Adipose tissue (tissue), 3 donors: ENCODE measurements around the gene YIPF2. TPM values are rescaled to one million over a fixed set of nuclear protein-coding genes. Genes with fewer than 3 reads are reported as not detected.

Source experiments
- H3K27ac ChIP-seq: one replicate; pipeline ENCODE4 v1.5.1; 2013; ENCODE audit warnings: low read depth, low read length
- WGBS, 3 donors: extraction: QIAGEN DNeasy Blood & Tissue Kit; methylation state at CpG; one replicate each; pipeline ENCODE4 v1.1.7; 2013; 5-methylcytosine and 5-hydroxymethylcytosine counted together
- polyA plus RNA-seq, 3 donors: library from polyadenylated mRNA; stranded (reverse); fragments of 200-250 nt; gene quantifications; one replicate each; pipeline ENCODE4 v1.2.3, GENCODE V29; 2013
- donor health status: healthy with polysubstance abuse.
- donor health status: Bipolar disorder and iron deficiency.
- donor health status: healthy.

YIPF2 gene
- polyA plus RNA-seq, 3 donors = 33.6 to 49.9 (median 39.6) TPM

DNA sequence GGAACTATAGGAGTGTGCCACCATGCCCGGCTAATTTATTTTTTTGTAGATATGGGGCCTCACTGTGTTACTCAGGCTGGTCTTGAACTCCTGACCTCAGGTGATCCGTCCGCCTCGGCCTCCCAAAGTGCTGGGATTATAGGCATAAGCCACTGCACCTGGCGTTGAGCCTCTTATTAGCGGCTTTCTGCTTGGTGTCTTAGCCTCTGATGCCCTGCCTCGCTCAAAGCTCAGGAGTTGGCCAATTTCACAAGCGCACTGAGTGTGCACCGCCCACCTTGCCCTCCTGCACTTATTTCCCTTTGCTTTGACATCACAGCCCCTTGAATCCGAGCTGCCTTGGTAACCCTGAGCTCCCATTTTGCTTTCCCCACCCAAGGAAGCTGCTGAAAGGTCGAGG, 10.1 kb downstream of the YIPF2 start:
- WGBS, 3 donors = 92 to 93% (median 93%) methylated on average over 11 of the region's 11 CpGs
- no peak overlapping the region for H3K27ac ChIP-seq

DNA sequence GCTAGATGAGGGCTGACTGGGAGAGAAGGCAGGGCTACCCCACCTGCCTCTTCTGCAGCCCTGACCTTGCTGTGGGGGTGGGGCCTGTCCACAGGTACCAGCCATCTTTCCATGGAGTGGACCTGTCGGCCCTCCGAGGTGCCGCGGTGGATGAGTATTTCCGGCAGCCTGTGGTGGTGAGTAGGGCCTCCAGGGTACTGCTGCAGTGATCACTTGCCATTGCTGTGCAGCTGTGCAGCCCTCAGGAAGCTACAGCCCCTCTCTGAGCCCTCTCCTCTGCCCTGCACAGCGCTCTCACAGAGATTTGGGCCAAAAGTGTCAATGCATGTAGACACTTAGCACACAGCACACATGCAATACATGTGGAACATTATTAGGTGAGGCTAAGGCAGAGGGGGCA, 11.8 kb downstream of the YIPF2 start:
- 95 to 100% (median 96%) methylated on average over 6 of the region's 6 CpGs for WGBS, 3 donors
- H3K27ac ChIP-seq = no peak overlapping the region

DNA sequence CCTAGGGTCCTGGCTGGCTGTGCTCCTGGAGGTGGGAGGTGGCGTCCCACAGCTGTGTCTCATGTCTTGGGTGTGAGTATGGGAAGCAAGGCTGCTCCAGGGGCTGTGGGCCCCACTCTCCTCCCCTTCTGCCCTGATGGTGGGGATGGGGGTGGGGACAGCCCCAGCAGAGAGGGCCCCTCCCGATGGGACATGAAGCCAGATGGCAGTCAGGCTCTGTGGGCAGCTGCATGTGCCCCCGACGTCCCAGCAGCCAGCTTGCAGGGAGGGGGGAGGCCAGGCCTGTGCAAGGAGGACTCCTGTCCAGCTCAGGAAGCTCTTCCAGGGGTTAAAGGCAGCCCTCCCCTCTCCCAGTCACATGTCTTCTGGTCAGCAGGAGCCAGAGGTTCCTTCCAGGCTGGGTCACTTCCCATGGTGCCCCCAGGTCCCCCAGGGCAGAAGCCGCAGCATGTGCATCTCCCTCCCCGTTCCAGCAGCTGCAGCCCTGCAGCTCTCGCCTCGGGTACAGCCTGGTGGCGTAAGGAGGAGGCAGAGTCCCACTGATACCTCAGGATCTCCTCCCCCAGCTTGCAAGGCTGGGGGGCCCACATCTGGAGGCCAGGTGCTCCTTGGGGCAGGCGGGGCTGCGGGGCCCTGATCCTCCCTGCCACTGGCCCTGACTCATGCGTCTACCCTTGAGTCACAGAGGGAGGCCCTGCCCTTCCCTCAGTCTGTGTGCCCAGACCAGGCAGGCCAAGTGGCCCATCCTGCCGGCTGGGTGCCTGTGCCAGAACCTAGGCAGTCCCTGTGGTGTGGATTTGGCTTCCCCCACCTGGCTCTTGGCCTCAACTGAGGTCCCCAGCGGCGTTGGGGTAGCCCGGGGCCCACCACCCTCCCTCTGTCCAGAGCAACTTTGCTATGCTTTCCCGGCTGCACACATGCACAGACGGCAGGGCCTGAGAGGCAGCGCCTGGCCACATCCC, 13.0 kb downstream of the YIPF2 start:
- 68 to 90% (median 75%) methylated on average over 18 to 19 of the region's 19 CpGs for WGBS, 3 donors
- no peak overlapping the region for H3K27ac ChIP-seq

DNA sequence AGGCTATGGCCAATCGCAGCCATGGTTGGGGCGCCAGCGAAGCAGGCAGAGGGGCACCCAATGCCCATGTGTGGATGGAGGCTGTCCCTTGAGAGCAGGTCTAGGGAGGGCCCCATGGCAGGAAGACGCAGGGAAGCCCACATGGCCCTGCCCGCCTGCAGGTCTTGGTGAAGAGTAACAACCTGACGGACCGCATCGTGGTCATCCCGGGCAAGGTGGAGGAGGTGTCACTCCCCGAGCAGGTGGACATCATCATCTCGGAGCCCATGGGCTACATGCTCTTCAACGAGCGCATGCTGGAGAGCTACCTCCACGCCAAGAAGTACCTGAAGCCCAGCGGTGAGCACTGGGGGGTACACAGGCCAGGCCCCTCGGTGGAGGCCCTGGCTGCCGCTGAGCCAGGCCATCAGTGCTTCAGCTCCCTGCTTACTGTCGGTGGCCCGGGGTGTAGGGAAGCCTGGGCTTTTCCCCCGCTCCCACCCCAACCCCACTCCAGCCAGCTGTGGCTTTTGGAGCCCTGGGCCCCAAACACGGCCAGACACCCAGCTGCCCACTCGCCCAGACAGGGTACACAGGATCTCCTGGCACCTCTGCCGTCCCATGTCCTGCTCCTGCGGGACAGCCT, 14.6 kb downstream of the YIPF2 start:
- H3K27ac ChIP-seq = no peak overlapping the region
- WGBS, 3 donors = 95% methylated on average over 23 to 24 of the region's 24 CpGs

DNA sequence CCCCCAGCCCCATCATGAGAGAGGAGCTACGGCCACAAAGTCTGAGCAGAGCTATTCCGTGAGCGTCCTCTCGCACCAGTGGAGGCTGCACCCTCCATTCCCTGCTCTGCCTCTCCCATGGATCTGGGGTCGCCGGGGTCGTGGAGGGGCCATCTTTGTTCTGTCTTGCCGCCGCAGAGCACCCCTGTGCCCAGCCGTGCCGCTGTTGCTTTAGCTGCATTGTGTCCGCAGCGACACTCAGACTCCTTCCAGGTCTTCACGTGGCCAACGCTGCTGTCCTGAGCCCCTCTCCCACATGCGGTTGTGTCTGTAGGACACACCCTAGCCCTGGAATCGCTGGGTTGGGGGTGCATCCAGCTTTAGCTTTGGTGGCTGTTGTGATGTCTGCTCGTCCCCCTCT, 15.8 kb downstream of the YIPF2 start:
- 93 to 97% (median 94%) methylated on average over 18 of the region's 18 CpGs for WGBS, 3 donors
- no peak overlapping the region for H3K27ac ChIP-seq

DNA sequence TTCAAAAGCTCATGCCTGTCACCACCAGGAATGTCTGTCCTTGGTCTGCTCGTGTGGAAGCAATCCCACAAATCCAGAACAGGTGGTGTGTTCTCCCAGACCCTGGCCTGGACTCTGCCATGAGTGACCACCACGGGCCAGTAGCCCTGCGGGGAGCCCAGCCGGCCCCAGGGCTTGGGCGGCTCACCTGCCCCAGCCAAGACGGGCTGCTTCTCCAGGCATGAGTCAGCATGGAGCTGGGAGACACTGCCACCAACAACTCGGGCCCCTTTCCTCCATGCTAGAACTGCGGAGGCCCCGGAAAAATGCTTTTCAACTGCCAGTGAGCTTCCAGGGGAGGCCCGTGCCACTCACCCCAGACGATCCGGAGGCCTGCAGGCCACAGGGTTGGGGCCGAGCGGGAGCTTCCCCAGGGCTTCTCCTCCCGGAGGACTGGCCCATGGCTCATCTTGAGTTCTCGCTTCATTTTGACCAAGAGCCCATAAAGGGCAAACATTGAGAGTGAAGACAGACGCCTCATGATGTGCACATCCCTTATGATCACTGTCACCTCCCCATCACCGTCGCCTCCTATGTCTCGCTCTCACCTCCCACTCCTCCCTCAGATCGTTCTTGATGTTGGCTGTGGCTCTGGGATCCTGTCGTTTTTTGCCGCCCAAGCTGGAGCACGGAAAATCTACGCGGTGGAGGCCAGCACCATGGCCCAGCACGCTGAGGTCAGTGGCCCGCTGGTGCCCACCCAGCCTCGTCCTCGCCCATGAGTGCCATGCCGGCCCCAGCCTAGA, 16.7 kb downstream of the YIPF2 start:
- WGBS, 3 donors = 89 to 92% (median 89%) methylated on average over 31 of the region's 31 CpGs
- H3K27ac ChIP-seq = no peak overlapping the region

DNA sequence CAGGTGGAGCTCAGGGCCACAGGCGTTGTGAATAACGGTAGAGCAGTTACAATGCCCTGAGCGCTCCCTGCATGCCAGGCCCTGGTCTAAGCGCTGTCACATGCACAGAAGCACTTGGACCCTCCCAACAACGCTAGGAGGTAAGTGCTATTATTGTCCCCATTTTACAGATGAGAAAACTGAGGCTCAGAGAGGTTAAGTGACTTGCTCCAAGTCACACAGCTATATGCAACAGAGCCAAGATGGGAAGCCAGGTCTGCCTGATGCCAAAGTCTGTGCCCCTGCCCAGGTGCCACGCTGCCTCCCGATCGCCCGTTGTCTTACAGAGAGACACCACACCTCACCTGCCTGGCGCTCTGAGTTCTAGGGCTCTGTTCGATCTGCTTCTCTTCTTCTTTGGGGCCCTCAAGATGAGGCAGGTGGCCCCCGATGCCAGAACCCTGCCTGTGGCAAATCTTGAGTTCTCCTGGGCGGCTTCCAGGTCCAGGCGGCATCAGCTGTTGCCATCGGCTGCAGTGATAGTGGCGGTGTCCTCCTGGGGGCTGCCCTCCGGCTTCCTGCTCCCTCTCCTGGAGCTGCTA, 20.0 kb downstream of the YIPF2 start:
- no peak overlapping the region for H3K27ac ChIP-seq
- WGBS, 3 donors = 95% methylated on average over 17 of the region's 17 CpGs

DNA sequence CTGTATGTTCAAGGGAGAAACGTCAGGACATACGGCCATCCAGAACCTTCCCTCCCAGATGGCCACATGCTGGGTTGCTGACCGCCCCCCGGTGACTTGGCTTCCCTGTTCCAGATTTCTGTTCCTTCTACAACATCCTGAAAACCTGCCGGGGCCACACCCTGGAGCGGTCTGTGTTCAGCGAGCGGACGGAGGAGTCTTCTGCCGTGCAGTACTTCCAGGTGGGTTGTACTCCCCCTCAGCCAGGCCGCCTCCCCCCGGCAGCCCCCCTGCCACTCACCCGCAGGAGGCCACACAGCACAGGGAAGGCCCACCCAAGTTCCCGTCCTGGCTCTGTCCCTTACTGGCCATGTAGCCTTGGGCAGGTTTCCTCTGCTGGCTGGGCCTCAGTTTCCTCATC, 20.5 kb downstream of the YIPF2 start:
- WGBS, 3 donors = 87 to 96% (median 90%) methylated on average over 14 of the region's 14 CpGs
- no peak overlapping the region for H3K27ac ChIP-seq

DNA sequence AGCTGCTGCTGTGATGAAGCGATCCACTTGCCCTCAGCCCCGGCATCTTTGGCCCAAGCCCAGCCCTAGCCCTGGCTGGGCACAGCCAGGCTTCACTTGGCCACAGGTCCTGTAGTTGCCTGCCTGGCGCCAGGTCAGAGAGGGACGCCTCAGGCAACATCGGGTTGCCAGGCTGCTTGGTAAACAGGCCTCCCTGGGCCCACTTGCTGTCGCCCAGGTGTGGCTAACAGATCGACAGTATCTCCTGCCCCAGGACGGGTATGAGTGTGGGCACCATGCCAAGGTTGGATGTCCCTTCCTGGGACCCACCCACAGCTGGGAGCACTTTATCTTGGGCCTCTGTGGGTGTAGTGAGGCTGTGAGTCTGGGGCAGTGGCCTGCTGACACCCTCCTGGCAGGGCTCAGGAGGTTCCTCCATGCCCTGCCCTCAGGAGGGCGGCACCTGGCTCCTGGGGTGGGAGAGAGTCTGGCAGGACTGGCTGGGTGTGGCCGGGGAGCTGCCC, 29.2 kb downstream of the YIPF2 start:
- 28 to 71% (median 62%) methylated on average over 10 of the region's 10 CpGs for WGBS, 3 donors
- H3K27ac ChIP-seq = no peak overlapping the region

DNA sequence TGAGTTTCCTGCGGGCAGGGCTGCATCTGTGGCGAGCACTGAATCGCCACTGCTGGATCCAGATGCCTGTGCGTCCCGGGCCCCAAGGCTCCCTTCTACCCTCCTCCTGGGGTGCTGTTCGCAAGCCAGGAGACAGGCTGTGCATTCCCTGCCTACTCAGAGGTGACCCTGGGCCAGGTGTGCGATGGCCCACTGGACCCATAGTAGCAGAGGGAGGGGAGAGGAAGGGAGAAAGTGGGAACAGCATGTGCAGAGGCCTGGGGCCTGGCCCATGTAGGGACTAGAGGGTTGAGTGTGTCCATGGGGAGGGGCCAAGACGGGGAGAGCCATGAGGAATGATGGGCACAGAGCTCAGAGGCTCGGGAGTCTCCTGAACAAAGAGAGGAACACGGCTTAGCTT, 29.8 kb downstream of the YIPF2 start:
- H3K27ac ChIP-seq = no peak overlapping the region
- 62 to 83% (median 76%) methylated on average over 10 of the region's 10 CpGs for WGBS, 3 donors

DNA sequence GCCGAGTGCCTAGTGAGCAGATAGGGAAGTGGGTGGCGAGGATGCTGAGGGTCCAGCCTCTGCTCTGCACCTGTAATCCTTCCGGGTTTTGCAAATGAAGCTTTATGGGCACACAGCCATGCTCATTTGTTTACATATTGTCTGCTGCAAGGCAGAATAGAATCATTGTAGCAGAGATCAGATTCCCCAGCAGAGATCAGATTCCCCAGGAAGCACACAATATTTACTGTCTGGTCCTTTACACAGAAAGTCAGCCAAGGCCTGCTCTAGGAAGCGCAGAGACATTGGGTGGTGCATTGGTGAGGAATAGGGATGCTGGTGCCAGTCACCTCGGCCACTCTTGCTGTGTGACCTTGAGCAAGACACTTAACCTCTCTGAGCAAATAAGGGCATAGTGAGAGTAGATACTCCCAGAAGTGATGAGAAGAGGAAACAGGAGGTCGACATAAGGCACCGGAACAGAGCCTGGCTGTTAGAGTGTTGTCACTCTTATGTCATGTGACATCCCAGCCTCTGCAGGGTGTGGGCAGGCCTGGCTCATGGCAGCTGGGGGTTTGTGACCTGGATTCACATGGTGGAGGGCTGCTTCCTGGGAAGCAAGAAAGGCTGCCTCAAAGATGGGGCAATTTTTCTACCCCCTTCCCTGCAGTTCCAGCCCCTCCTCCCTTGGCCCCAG, 31.4 kb downstream of the YIPF2 start:
- 49 to 62% (median 57%) methylated on average over 7 of the region's 7 CpGs for WGBS, 3 donors
- no peak overlapping the region for H3K27ac ChIP-seq

DNA sequence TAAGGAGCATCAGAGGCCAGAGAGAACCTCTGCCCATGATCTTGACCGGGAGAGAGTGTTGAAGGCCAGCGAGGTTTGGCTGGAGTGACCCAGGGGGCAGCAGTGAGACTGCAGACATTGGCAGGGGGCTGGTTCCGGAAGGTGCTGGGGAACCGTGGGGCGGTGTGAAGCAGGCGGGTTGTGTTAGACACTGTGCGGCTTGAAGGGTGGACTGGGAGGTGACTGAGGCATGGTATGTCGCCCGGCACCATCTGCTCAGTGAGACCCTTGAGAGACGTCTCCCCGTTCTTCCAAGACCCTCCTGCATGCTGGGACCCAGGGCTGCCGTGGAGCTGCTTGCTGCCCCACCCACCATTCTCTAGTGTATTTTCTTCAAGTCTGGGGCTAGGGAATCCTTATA, 32.5 kb downstream of the YIPF2 start:
- H3K27ac ChIP-seq = no peak overlapping the region
- WGBS, 3 donors = 84 to 88% (median 87%) methylated on average over 11 to 12 of the region's 12 CpGs

DNA sequence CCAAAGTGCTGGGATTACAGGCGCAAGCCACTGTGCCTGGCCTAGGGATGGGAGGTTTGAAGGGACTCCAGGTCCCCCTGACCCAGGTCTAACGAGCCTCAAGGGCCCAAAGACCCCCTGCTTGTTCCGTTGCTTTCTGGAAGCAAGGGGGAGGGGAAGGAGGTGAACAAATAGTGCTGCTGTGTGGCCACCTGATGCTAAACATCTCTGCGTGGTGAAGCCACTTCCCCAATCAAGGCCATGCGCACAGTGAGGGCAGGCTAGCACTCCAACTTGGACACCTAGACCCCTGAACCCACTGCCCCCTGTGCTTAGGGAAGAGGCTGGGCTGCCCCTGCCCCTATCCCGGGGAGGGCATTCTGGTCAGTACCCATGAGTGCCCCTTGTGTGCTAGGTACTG, 33.1 kb downstream of the YIPF2 start:
- no peak overlapping the region for H3K27ac ChIP-seq
- WGBS, 3 donors = 77 to 85% (median 77%) methylated on average over 6 of the region's 6 CpGs

DNA sequence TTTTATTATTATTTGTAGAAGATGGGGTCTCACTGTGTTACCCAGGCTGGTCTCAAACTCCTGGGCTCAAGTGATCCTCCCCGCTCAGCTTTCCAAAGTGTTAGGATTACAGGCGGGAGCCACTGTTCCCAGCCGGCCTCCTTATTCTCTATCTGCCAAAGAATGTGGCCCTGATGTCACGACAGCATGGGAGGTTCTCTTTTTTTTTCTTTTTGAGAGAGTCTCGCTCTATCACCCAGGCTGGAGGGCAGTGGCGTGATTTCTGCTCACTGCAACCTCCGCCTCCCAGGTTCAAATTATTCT, 33.6 kb downstream of the YIPF2 start:
- no peak overlapping the region for H3K27ac ChIP-seq
- 88 to 95% (median 89%) methylated on average over 7 of the region's 7 CpGs for whole genome bisulfite sequencing, 3 donors

DNA sequence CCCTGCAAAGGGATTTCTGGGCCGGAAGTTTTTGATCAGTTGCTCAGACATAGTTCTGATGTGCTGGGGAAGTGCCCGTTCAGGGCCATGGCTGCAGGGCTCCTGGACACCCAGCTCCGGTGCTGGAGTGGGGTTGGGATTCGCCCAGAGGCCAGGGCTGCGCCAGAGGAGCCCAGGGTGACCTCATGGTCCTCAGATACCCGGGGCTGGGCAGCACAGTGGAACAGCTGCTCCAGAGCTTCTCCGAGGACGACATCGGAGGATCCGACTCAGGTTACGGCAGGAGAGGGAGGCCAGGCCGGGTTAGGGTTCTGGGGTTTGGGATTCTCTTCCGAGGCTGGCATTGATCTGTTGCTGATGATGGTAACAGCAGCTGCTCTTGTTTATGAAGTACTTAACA, 36.2 kb downstream of the YIPF2 start:
- 84 to 88% (median 88%) methylated on average over 13 of the region's 13 CpGs for WGBS, 3 donors
- H3K27ac ChIP-seq = no peak overlapping the region

DNA sequence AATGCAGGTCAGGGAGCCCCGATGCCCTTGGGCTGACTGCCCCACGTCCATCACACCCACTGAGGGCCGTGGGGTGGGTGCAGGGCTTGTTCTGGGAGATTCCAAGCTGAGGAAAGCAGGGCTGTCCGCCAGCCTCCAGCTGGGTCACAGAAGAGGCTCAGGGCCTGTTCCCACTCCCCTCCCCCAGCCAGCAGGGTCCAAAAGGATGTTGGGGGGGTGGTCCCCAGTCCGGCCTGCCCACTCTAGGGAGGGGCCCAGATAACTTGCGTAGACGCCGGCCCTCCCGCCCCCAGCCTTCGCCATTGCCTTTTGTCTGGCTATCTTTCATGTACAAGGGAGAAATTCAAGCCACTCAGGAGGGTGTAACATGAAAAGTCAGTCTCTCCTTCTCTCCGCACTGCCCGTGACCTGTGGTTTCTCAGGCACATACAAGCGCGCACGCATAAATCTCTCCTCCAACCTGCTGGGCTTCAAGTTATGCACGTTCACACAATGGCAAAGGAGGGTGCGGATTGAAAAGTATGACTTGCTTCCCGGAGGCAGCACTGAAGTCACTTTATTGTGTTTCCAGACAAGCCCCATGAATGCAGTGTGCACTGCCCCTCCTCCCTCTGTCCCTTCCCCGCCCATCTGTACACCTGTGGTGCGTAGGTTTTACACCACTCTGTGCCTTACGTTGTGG, 36.9 kb downstream of the YIPF2 start:
- H3K27ac ChIP-seq = no peak overlapping the region
- 40 to 72% (median 67%) methylated on average over 21 of the region's 21 CpGs for WGBS, 3 donors

DNA sequence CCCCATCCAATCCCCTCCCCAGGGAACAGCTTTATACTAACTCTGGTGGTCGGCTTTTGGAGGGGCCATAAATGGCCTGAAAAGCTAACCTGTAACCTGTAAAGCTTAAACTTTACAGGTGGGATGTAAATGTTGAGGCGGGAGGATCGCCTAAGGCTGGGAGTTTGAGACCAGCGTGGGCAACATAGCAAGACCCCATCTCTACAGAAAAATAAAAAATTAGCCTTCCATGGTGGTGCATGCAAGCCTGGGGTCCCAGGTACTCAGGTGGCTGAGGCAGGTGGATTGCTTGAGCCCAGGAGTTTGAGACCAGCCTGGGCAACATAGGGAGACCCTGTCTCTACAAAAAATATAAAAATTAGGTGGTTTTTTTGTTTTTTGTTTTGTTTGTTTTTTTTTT, 38.6 kb downstream of the YIPF2 start:
- H3K27ac ChIP-seq = no peak overlapping the region
- 94 to 98% (median 96%) methylated on average over 4 of the region's 4 CpGs for WGBS, 3 donors

DNA sequence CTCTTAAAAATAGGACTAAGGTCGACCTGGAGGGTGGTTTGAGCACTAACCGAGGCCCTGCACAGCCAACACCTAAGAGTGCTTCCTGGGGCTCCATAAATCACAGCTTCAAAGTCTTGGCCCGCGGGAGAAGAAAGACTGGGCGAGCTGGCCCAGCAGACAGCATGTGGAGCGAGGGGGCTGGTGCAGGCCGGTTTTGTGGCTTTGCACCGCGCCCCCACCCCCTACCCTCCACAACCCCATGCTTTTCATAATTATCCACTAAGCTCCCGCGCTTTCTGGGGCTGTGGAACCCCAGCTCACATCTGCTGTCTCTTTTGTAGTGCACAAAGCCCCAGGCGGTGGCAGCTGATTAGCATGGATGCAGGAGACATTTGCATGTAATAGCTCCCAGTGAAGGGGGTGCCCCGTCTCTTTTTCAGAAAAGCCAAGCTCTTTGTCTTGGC, 40.0 kb downstream of the YIPF2 start:
- H3K27ac ChIP-seq = no peak overlapping the region
- WGBS, 3 donors = 72 to 74% (median 73%) methylated on average over 13 of the region's 13 CpGs
